Upper lobe of right lung (tissue), 1 donor: ENCODE results near the gene NPR2. TPM values are rescaled to one million over a fixed set of nuclear protein-coding genes. Genes with fewer than 3 reads are reported as not detected.
A peak's percentile ranks its signal among the peaks of the same experiment; 100 is the strongest.

ENCODE experiments used
- ATAC-seq: fragments of 200-7000 bp; cut with Tn5 transposase; one replicate; pipeline ENCODE4 v1.9.1; 2020; ENCODE audit warnings: mild to moderate bottlenecking, moderate library complexity
- DNase-seq: peaks from one replicate; pipeline ENCODE4 v3.0.0-alpha.2; 2020
- H3K27ac ChIP-seq: fragments of 200-600 bp; one replicate; pipeline ENCODE4 v1.8.0; 2022
- H3K27me3 ChIP-seq: fragments of 200-600 bp; one replicate; pipeline ENCODE4 v1.8.0; 2022; ENCODE audit warnings: mild to moderate bottlenecking
- H3K36me3 ChIP-seq: fragments of 200-600 bp; one replicate; pipeline ENCODE4 v1.8.0; 2022
- H3K4me1 ChIP-seq: fragments of 200-600 bp; one replicate; pipeline ENCODE4 v1.8.0; 2022
- H3K4me3 ChIP-seq: fragments of 200-600 bp; one replicate; pipeline ENCODE4 v1.8.0; 2022; ENCODE audit warnings: mild to moderate bottlenecking
- H3K9me3 ChIP-seq: fragments of 200-600 bp; one replicate; pipeline ENCODE4 v1.8.0; 2022
- intact Hi-C: fragments of 100-400 bp; cut with DNase I; formaldehyde crosslinking; loops from one replicate; pipeline ENCODE4 v1.11.0; 2022
- total RNA-seq: library from RNA; stranded (reverse); fragmentation: NEBNext Ultra II Directional; extraction: Animal tissue kit (Norgen Biotek cat#: 25700); gene quantifications from one replicate; pipeline ENCODE4 v1.2.1, GENCODE V29; 2021
- TF ChIP-seq, protein P1 (sequence below): fragments of 200-600 bp; IDR thresholded peaks from one replicate; pipeline ENCODE4 v1.8.0; 2022; ENCODE audit warnings: antibody characterized with exemption
- donor health status: DM: no; HTN: yes; CAD: no; lungs with severe emphysema.

Gene NPR2
- total RNA-seq, 1 donor from 2014 or later: 21.7 TPM

- intact Hi-C loops: no loop called here
- Histone ChIP-seq H3K9me3 (no peaks in the 10 kb centered on the region), H3K27me3 (no peaks in the 10 kb centered on the region), H3K27ac (no peak overlapping the region), H3K4me3 (no peak overlapping the region), H3K36me3 (no peaks in the 10 kb centered on the region), H3K4me1 (peaks cover 20% of the 10 kb centered on the region)
- ATAC-seq (peak; percentile 25), DNase-seq (no peak)
- TF ChIP-seq, protein P1, sequence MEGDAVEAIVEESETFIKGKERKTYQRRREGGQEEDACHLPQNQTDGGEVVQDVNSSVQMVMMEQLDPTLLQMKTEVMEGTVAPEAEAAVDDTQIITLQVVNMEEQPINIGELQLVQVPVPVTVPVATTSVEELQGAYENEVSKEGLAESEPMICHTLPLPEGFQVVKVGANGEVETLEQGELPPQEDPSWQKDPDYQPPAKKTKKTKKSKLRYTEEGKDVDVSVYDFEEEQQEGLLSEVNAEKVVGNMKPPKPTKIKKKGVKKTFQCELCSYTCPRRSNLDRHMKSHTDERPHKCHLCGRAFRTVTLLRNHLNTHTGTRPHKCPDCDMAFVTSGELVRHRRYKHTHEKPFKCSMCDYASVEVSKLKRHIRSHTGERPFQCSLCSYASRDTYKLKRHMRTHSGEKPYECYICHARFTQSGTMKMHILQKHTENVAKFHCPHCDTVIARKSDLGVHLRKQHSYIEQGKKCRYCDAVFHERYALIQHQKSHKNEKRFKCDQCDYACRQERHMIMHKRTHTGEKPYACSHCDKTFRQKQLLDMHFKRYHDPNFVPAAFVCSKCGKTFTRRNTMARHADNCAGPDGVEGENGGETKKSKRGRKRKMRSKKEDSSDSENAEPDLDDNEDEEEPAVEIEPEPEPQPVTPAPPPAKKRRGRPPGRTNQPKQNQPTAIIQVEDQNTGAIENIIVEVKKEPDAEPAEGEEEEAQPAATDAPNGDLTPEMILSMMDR: peak; percentile 25
Observed at GRCh38 chr9:35835216-35835632, 43.8 kb downstream of the NPR2 start.

DNA sequence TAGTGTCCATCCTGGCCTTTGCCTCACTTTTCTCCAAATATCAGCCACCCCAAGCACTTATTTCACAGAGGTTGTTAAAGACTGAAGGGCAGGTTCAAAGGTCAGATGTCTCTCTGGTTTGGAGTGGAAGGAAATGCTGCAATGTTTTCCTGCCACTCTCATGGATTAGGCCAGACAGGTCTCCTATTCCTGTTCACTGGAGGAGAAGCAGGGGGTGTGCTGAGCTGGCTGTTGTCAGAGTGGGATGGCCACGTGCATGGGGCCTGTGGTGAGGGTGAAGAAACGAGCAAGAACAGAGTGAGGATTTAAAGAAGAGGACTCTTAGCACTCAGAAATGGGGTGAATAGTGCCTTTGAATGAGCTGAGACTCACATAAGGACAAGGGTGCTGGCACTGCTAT lies 44.4 kb downstream of the NPR2 start:
- Histone ChIP-seq H3K9me3 (no peaks in the 10 kb centered on the region), H3K36me3 (no peaks in the 10 kb centered on the region), H3K4me1 (peaks cover 19% of the 10 kb centered on the region), H3K27me3 (no peaks in the 10 kb centered on the region), H3K27ac (no peak overlapping the region), H3K4me3 (no peak overlapping the region)
- ATAC-seq (no peak), DNase-seq (no peak)
- TF ChIP-seq, protein P1: no peak
- intact Hi-C loops: no loop called here

DNA sequence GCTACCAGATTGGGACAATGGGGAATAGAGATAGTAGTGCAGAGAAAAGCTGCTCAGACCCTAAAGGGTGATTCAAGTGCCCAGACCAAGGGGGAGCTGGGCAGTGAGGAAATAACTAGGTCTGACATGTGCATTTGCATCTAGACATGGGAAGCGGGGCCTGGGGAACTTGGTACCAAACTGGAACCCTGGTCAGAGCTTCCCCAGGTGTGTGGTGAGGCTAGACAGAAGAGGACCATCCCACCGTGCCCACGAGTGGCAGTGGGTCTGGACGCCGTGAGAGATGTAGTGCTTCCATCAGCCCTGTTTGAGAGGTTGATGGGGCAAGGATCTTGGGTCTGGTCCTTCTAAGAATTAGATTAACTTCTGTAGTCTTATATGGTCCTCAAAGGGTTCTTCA lies 45.2 kb downstream of the NPR2 start:
- Histone ChIP-seq H3K27me3 (no peaks in the 10 kb centered on the region), H3K4me3 (no peak overlapping the region), H3K9me3 (no peaks in the 10 kb centered on the region), H3K27ac (no peak overlapping the region), H3K4me1 (peaks cover 19% of the 10 kb centered on the region), H3K36me3 (no peaks in the 10 kb centered on the region)
- intact Hi-C loops: no loop called here
- DNase-seq (no peak), ATAC-seq (no peak)
- TF ChIP-seq, protein P1: no peak

- no peak for DNase-seq
- H3K4me3 ChIP-seq: no peak overlapping the region
- H3K36me3 ChIP-seq: no peaks in the 10 kb centered on the region
- TF ChIP-seq, protein P1: no peak
- H3K27ac ChIP-seq: no peak overlapping the region
- intact Hi-C loops: no loop called here
- ATAC-seq: no peak
- no peaks in the 10 kb centered on the region for H3K27me3 ChIP-seq
- no peaks in the 10 kb centered on the region for H3K9me3 ChIP-seq
- peaks cover 27% of the 10 kb centered on the region for H3K4me1 ChIP-seq
Observed at GRCh38 chr9:35839926-35840325, 48.5 kb downstream of the NPR2 start.

GRCh38 chr9:35840881-35841644 lies 49.7 kb downstream of the NPR2 start:
- intact Hi-C loops: no loop called here
- no peak for ATAC-seq
- no peaks in the 10 kb centered on the region for H3K27me3 ChIP-seq
- no peak overlapping the region for H3K4me3 ChIP-seq
- no peaks in the 10 kb centered on the region for H3K9me3 ChIP-seq
- peaks cover 33% of the 10 kb centered on the region for H3K4me1 ChIP-seq
- no peak overlapping the region for H3K27ac ChIP-seq
- H3K36me3 ChIP-seq: no peaks in the 10 kb centered on the region
- no peak for DNase-seq
- TF ChIP-seq, protein P1: no peak

DNA sequence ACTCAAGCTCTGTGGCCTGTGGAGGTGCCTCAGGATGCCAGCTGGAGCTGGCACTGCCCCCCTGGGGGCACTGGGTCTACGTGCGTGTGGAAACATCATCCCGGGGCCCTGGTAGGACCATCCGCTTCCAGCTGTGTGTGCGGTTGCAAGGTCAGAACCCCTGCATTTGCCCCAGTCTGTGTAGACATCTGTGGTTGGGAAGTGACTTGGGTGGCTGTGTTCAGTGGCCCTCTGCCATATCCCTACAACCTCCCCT lies 50.2 kb downstream of the NPR2 start:
- intact Hi-C loops: no loop called here
- H3K27me3 ChIP-seq: no peaks in the 10 kb centered on the region
- no peaks in the 10 kb centered on the region for H3K36me3 ChIP-seq
- H3K9me3 ChIP-seq: no peaks in the 10 kb centered on the region
- H3K4me3 ChIP-seq: no peak overlapping the region
- TF ChIP-seq, protein P1: no peak
- H3K27ac ChIP-seq: no peak overlapping the region
- H3K4me1 ChIP-seq: peaks cover 33% of the 10 kb centered on the region
- ATAC-seq (no peak), DNase-seq (no peak)
